CD14-positive monocyte (primary cell): ENCODE data around the gene LAT. TPM values are rescaled to one million over a fixed set of nuclear protein-coding genes. Genes with fewer than 3 reads are reported as not detected.
A peak's percentile ranks its signal among the peaks of the same experiment; 100 is the strongest.

Experiments used
- DNase-seq, 3 donors: peaks; one replicate each; pipeline ENCODE4 v3.0.0-alpha.2; 2011 to 2022
- H2AFZ ChIP-seq: 2 replicates; pipeline ENCODE4 v1.6.0; 2012; ENCODE audit warnings: mild to moderate bottlenecking, low read depth, low read length, inconsistent platforms; ENCODE audit not compliant: insufficient read depth, poor library complexity, severe bottlenecking
- H3K27ac ChIP-seq, 2 donors: 1 replicate in 1 of 2; 2 replicates in 1 of 2; pipeline ENCODE4 v1.5.1; 2012 to 2013; ENCODE audit warnings: low read length in 2 of 2, control low read depth in 1 of 2, inconsistent platforms in 1 of 2, low read depth in 1 of 2, mild to moderate bottlenecking in 1 of 2
- H3K27me3 ChIP-seq, 2 donors: one replicate each; pipeline versions ENCODE4 v1.6.0 to v1.6.1; 2011 to 2013; ENCODE audit warnings: low read length in 2 of 2; ENCODE audit not compliant: control insufficient read depth in 2 of 2, insufficient read depth in 2 of 2
- H3K36me3 ChIP-seq, 2 donors: replicated peaks in 1 of 2; 1 replicate in 1 of 2; 2 replicates in 1 of 2; pipeline versions ENCODE4 v1.5.1 to v1.6.1; 2012 to 2013; ENCODE audit warnings: low read length in 2 of 2, control low read depth in 1 of 2, inconsistent platforms in 1 of 2, mild to moderate bottlenecking in 1 of 2; ENCODE audit not compliant: insufficient read depth in 2 of 2, control insufficient read depth in 1 of 2
- H3K4me1 ChIP-seq, 2 donors: 1 replicate in 1 of 2; 2 replicates in 1 of 2; pipeline versions ENCODE4 v1.5.1 to v1.6.1; 2012 to 2013; ENCODE audit warnings: low read length in 2 of 2, control low read depth in 1 of 2, inconsistent platforms in 1 of 2, mild to moderate bottlenecking in 1 of 2, moderate library complexity in 1 of 2; ENCODE audit not compliant: insufficient read depth in 2 of 2, control insufficient read depth in 1 of 2
- H3K4me2 ChIP-seq: replicated peaks from 2 replicates; pipeline ENCODE3; 2012; ENCODE audit warnings: low read length, moderate library complexity, mild to moderate bottlenecking; ENCODE audit not compliant: poor library complexity, severe bottlenecking; ENCODE audit errors: extremely low read depth
- H3K4me3 ChIP-seq, 3 experiments: fragments of 200-600 bp in 1 of 3; sonication (generic) in 1 of 3; replicated peaks in 1 of 3; 1 replicate in 2 of 3; 2 replicates in 1 of 3; pipeline ENCODE4 v1.5.1; 2011 to 2013; ENCODE audit warnings: low read length in 3 of 3, mild to moderate bottlenecking in 3 of 3, control low read depth in 2 of 3, low read depth in 2 of 3, inconsistent platforms in 1 of 3, moderate library complexity in 1 of 3
- H3K79me2 ChIP-seq: 2 replicates; pipeline ENCODE4 v1.6.0; 2012; ENCODE audit warnings: mild to moderate bottlenecking, control low read depth, inconsistent platforms, low read length, moderate library complexity; ENCODE audit not compliant: insufficient read depth
- H3K9ac ChIP-seq: 2 replicates; pipeline ENCODE4 v1.6.0; 2017; ENCODE audit warnings: low read length, mild to moderate bottlenecking; ENCODE audit not compliant: insufficient read depth, poor library complexity, severe bottlenecking
- H3K9me3 ChIP-seq, 2 donors: replicated peaks in 1 of 2; 1 replicate in 1 of 2; 2 replicates in 1 of 2; pipeline versions ENCODE4 v1.5.1 to v1.6.1; 2012 to 2013; ENCODE audit warnings: low read length in 2 of 2, control low read depth in 1 of 2; ENCODE audit not compliant: control insufficient read depth in 1 of 2, insufficient read depth in 1 of 2
- H4K20me1 ChIP-seq: 2 replicates; pipeline ENCODE4 v1.6.0; 2012; ENCODE audit warnings: mild to moderate bottlenecking, low read length, control low read depth, moderate library complexity; ENCODE audit not compliant: insufficient read depth
- H3K27ac Mint-ChIP-seq, 7 donors: one replicate each; pipeline ENCODE4 v1.8.0; 2020; ENCODE audit warnings: mild to moderate bottlenecking in 7 of 7, mixed read lengths in 7 of 7, moderate library complexity in 6 of 7, inconsistent platforms in 2 of 7
- H3K27me3 Mint-ChIP-seq, 3 donors: one replicate each; pipeline ENCODE4 v1.8.0; 2021 to 2022; ENCODE audit warnings: low read depth in 3 of 3, mild to moderate bottlenecking in 3 of 3, mixed read lengths in 3 of 3, moderate library complexity in 3 of 3, inconsistent platforms in 1 of 3
- H3K36me3 Mint-ChIP-seq, 2 donors: one replicate each; pipeline ENCODE4 v1.8.0; 2020; ENCODE audit warnings: mixed read lengths in 2 of 2, inconsistent platforms in 1 of 2, mild to moderate bottlenecking in 1 of 2
- H3K4me1 Mint-ChIP-seq: one replicate; pipeline ENCODE4 v1.8.0; 2020; ENCODE audit warnings: mild to moderate bottlenecking, mixed read lengths
- H3K4me3 Mint-ChIP-seq, 2 donors: one replicate each; pipeline ENCODE4 v1.8.0; 2020; ENCODE audit warnings: mild to moderate bottlenecking in 2 of 2, mixed read lengths in 2 of 2, moderate library complexity in 1 of 2
- H3K9me3 Mint-ChIP-seq, 7 donors: one replicate each; pipeline ENCODE4 v1.8.0; 2020 to 2022; ENCODE audit warnings: mixed read lengths in 7 of 7, mild to moderate bottlenecking in 6 of 7, moderate library complexity in 6 of 7, inconsistent platforms in 2 of 7
- WGBS: methylation state at CpG from one replicate; pipeline ENCODE4 v1.1.5; 2013; ENCODE audit warnings: missing lambda C conversion rate; ENCODE audit not compliant: insufficient coverage; 5-methylcytosine and 5-hydroxymethylcytosine counted together
- intact Hi-C, 2 donors: fragments of 100-400 bp; cut with micrococcal nuclease; formaldehyde crosslinking; loops; one replicate each; pipeline versions ENCODE4 v1.15.0 to v1.15.1; 2023
- polyA minus RNA-seq: library from RNA; depleted of rRNA, polyadenylated mRNA; stranded (reverse); fragments of >200 nt; gene quantifications from 2 replicates; pipeline ENCODE4 v1.2.3, GENCODE V29; 2012
- polyA plus RNA-seq, 3 donors: library from polyadenylated mRNA; depleted of rRNA in 1 of 3; unstranded in 2 of 3; stranded (reverse) in 1 of 3; fragments of 300-500 nt in 2 of 3; fragments of >200 nt in 1 of 3; fragmentation: Illumina TruSeq in 2 of 3; gene quantifications; 1 replicate in 2 of 3; 2 replicates in 1 of 3; pipeline ENCODE4 v1.2.3, GENCODE V29; 2012 to 2021
- total RNA-seq, 12 experiments: library from RNA in 1 of 12; stranded (reverse) in 1 of 12; fragments of 120-200 nt in 1 of 12; gene quantifications; one replicate each; pipeline ENCODE4 v1.2.4 and lab custom pipeline; 2013 to 2026; ENCODE audit warnings: mixed read lengths in 6 of 12, inconsistent platforms in 1 of 12
- TF ChIP-seq, protein P1 (sequence below): fragments of 200-600 bp; IDR thresholded peaks from one replicate; pipeline ENCODE4 v1.8.0; 2022; ENCODE audit warnings: antibody characterized with exemption, mild to moderate bottlenecking

The LAT gene, protein sequence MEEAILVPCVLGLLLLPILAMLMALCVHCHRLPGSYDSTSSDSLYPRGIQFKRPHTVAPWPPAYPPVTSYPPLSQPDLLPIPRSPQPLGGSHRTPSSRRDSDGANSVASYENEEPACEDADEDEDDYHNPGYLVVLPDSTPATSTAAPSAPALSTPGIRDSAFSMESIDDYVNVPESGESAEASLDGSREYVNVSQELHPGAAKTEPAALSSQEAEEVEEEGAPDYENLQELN
- total RNA-seq (2013) = 2.5 TPM
- polyA plus RNA-seq (10 to 100 TPM in 1 of 3 donors, 1 to 10 TPM in 2; 1.5 to 25.2 (median 1.9) TPM), polyA minus RNA-seq (1.8 and 4.5 TPM in 2 replicates), total RNA-seq (lab: John Stamatoyannopoulos, UW) (0.23 to 4.9 (median 1.7) reads per million in 11 experiments)

DNA sequence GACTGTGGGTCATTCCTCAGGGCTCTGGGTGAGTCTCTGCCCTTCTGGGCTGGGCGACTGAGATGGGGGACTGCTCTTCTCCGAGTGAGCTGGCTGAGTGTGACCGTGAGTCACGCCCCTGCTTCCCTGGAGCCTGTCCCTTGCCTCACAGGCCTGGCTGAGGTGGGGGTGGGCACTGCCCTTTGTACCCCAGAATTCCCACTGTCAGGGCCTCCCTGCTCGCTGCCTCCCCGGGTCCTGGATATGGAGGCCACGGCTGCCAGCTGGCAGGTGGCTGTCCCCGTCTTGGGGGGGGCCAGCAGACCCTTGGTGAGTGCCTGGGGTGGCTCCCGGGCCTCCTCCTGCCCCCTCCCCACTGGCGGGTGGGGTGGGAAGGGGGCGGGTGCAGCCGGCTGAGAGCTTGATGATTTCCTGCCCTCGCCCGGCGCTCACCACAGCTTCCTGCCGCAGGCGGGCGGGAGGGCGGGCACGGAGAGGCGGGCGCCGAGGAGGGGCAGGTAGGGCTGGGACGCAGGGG, at the start of gene LAT:
TSS of gene LAT (plus strand) at position 434 of the 517 bp plus-strand sequence. CDS start 366 bp downstream, outside the sequence.
- H3K4me3 ChIP-seq = peak within 1 kb of the TSS in 2 of 3 experiments; percentile 15 to 65
- H3K79me2 ChIP-seq = no peaks in the 10 kb centered on the region
- peak within 1 kb of the TSS; percentile 64 to 80 for H3K4me3 Mint-ChIP-seq
- H3K9me3 Mint-ChIP-seq = peaks cover 17 to 33% (median 24%) of the 10 kb centered on the region in 7 donors
- peaks cover 70 to 85% of the 10 kb centered on the region in 2 donors for H3K36me3 ChIP-seq
- H3K4me1 Mint-ChIP-seq = peaks cover 21% of the 10 kb centered on the region
- peak within 1 kb of the TSS; percentile 56 for H3K9ac ChIP-seq
- intact Hi-C loops = no loop called here
- TF ChIP-seq, protein P1, sequence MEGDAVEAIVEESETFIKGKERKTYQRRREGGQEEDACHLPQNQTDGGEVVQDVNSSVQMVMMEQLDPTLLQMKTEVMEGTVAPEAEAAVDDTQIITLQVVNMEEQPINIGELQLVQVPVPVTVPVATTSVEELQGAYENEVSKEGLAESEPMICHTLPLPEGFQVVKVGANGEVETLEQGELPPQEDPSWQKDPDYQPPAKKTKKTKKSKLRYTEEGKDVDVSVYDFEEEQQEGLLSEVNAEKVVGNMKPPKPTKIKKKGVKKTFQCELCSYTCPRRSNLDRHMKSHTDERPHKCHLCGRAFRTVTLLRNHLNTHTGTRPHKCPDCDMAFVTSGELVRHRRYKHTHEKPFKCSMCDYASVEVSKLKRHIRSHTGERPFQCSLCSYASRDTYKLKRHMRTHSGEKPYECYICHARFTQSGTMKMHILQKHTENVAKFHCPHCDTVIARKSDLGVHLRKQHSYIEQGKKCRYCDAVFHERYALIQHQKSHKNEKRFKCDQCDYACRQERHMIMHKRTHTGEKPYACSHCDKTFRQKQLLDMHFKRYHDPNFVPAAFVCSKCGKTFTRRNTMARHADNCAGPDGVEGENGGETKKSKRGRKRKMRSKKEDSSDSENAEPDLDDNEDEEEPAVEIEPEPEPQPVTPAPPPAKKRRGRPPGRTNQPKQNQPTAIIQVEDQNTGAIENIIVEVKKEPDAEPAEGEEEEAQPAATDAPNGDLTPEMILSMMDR = no peak
- peaks cover 76 to 93% of the 10 kb centered on the region in 2 donors for H3K36me3 Mint-ChIP-seq
- peak within 1 kb of the TSS in 3 of 7 donors; percentile 15 to 72 (median 20) for H3K27ac Mint-ChIP-seq
- DNase-seq = peak; percentile 69 to 87 (median 76)
- peak within 1 kb of the TSS; percentile 73 for H3K4me2 ChIP-seq
- peaks cover 6 to 23% (median 21%) of the 10 kb centered on the region in 3 donors for H3K27me3 Mint-ChIP-seq
- peaks cover 20 to 21% of the 10 kb centered on the region in 2 donors for H3K4me1 ChIP-seq
- peaks cover 0 to 4% of the 10 kb centered on the region in 2 donors for H3K27me3 ChIP-seq
- H4K20me1 ChIP-seq = peaks cover 24% of the 10 kb centered on the region
- peaks cover 0 to 23% of the 10 kb centered on the region in 2 donors for H3K9me3 ChIP-seq
- H2AFZ ChIP-seq = peak within 1 kb of the TSS; percentile 50
- H3K27ac ChIP-seq = peak within 1 kb of the TSS in 1 of 2 donors; percentile 56
- 1% methylated on average over 14 of the region's 24 CpGs for WGBS

DNA sequence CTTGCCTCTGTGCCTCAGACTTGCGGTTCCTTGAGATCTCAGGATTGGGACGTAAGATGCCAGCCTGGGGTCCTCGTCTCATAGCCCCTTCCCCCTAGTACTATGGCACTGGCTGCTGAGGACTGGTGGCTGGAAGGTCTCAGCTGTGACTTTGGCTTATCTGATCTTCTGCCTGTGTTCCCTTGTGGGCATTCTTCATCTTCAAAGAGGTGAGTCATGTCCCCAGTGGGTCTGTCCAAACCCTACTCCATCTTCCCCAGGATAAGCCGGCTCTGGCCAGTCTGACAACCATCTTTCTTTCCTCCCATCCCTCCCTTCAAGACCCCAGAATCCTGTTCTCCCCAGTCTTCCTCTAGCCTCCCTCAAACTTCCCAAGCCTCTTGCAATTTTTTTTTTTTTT, 49.5 kb upstream of the LAT start:
- Mint-ChIP-seq H3K4me3 (peak overlapping the region in 1 of 2 donors; percentile 82), H3K27me3 (peaks cover 0 to 6% (median 1%) of the 10 kb centered on the region in 3 donors), H3K9me3 (peaks cover 0 to 5% (median 0%) of the 10 kb centered on the region in 7 donors), H3K27ac (peak overlapping the region in 3 of 7 donors; percentile 7 to 54 (median 23)), H3K4me1 (peaks cover 26% of the 10 kb centered on the region), H3K36me3 (no peaks in the 10 kb centered on the region)
- H3K4me3 ChIP-seq = no peak overlapping the region
- H4K20me1 ChIP-seq = no peaks in the 10 kb centered on the region
- H3K79me2 ChIP-seq = no peaks in the 10 kb centered on the region
- DNase-seq = no peak
- no peak overlapping the region for H3K9ac ChIP-seq
- H3K4me2 ChIP-seq = no peak overlapping the region
- 87% methylated on average over 4 of the region's 4 CpGs for WGBS
- TF ChIP-seq, protein P1 = no peak
- no peaks in the 10 kb centered on the region for H3K9me3 ChIP-seq
- intact Hi-C loops = no loop called here
- no peaks in the 10 kb centered on the region for H3K36me3 ChIP-seq
- peaks cover 22 to 25% of the 10 kb centered on the region in 2 donors for H3K4me1 ChIP-seq
- H3K27me3 ChIP-seq = no peaks in the 10 kb centered on the region
- H2AFZ ChIP-seq = no peak overlapping the region
- no peak overlapping the region for H3K27ac ChIP-seq
